HG03135 (cell line): ENCODE measurements around the gene PCED1B.

Experiments used
- ATAC-seq: cut with Tn5 transposase; IDR thresholded peaks from one replicate; pipeline ENCODE4 v1.9.1; 2021; ENCODE audit warnings: mild to moderate bottlenecking, moderate library complexity; ENCODE audit not compliant: unreplicated experiment

PCED1B gene

GRCh38 chr12:47224563-47225133 lies 145.2 kb downstream of the PCED1B start:
- ATAC-seq, result no peak

DNA sequence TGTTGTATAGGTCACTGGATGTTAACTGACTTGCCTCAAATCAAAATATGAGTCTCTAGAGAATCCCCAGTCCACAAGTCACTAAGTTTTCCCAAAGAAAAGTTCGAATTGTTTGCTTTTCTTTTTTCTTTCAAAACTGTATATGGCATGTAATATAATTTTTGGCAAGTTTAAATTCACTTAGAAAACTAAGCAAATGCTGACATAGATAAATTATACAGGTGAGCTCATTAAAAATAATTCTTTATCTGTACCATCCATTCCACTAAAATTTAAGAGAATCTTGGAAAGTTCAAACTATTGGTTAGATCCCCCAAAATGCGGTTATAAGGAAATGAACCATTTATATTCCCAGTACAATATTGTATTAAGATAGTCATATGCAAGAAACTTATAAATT lies 145.9 kb downstream of the PCED1B start:
- ATAC-seq, result no peak

- no peak for ATAC-seq
Measured at GRCh38 chr12:47226199-47226598, 146.8 kb downstream of the PCED1B start.

DNA sequence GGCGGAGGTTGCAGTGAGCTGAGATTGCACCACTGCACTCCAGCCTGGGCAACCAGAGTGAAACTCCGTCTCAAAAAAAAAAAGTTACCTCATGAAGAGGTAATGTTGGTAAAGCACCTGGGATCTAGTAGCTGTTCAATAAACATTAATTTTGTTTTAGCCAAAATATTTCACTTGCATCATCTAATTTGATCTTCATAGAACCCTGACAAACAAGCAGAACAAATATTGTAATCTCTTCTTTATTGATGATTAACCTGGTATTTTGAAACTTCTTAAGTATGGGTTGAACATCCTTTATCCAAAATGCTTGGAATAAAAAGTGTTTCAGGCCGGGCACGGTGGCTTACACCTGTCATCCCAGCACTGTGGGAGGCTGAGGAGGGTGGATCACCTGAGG lies 149.4 kb downstream of the PCED1B start:
- ATAC-seq, result no peak

DNA sequence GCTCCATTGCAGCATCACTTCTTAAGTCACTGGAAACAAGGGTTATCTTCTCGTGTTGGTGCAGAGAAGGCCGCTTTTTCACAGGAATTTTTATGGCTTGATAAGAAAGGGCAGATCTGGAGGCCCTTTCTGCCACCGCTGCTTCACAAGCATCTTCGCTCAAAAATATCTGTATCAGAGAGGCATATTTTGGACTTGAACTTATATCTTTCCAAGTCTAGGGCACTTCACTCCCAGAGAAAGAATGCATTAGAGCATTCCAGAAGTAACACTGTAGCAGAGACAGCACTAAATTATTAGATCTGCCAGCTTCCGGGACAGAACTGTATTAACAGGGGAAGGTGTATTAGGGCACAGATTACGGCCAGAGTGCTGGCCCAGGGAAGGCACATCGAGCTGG lies 152.0 kb downstream of the PCED1B start:
- ATAC-seq, result no peak

GRCh38 chr12:47234576-47235141 lies 155.2 kb downstream of the PCED1B start:
- no peak for ATAC-seq

DNA sequence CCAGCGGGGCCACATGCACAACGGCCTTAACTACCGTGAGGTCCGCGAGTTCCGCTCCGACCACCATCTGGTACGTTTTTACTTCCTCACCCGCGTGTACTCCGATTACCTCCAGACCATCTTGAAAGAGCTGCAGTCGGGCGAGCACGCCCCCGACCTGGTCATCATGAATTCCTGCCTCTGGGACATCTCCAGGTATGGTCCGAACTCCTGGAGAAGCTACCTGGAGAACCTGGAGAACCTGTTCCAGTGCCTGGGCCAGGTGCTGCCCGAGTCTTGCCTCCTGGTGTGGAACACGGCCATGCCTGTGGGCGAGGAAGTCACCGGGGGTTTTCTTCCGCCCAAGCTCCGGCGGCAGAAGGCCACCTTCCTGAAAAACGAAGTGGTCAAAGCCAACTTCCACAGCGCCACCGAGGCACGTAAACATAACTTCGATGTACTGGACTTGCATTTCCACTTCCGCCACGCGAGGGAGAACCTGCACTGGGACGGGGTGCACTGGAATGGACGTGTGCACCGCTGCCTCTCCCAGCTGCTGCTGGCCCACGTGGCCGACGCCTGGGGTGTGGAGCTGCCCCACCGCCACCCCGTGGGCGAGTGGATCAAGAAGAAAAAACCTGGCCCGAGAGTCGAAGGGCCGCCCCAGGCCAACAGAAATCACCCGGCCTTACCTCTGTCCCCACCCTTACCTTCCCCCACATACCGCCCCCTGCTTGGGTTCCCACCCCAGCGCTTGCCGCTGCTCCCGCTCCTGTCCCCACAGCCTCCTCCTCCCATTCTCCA lies 156.0 kb downstream of the PCED1B start:
- no peak for ATAC-seq

DNA sequence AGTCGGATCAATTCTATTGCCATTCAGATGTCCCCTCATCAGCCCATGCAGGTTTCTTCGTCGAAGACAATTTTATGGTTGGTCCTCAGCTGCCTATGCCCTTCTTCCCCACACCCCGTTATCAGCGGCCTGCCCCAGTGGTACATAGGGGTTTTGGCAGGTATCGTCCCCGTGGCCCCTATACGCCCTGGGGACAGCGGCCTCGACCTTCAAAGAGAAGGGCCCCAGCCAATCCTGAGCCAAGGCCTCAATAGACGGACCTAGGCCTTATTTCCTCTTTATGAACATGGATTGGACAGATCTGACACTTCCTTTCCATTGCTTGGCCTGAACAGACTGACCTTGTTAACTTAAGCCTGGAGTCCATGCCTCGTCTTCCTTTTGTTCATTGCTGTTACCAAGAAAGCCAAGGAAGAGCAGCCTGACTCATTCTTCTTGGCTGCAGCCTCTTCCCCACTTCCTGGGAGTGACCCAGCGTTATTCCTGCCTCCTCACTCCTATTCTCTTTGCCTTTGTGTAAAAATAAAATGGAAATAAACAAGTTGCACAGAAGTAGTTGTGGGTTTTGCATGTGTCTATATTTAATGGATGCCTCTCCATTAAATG lies 156.8 kb downstream of the PCED1B start:
- no peak for ATAC-seq

DNA sequence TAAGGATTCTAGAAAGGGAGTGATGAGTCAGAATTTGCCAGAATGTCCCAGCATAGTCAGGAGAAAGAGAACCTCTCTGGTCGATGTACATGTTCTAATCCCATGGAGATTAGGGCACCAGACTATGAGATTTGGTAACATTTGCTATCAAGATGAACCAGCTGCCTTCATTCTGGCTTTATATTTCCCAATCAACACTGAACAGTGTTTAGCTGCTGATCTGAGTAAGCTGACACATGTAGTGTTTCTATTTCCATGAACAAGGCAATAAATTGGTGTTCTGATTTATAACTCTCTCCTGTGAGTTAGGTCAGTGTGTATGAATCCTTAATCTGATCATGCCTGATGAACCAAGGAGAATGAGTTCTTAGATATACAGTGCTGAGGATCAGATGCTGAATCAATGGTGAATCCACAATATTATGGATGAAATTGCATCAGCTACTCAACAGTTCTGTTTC lies 158.4 kb downstream of the PCED1B start:
- no peak for ATAC-seq

- ATAC-seq, result no peak
Measured at GRCh38 chr12:47238669-47239114, 159.3 kb downstream of the PCED1B start.

DNA sequence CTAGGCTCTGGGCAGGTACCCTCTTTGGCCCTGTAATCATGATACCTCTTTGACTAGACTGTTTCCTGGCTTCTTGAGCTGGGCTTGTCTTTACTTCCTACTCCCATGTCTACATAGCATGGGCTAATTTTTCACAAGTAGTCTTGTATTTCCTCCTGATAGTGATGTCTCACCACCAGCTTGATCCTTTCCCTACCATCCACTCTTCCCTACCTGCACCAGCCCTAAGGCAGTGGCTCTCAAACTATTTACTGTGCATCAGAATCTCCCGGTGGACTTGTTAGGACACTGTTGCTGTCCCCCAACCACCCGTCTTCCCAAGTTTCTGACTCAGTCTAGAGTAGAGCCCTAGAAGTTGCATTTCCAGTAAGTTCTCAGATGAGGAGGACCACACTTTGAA lies 163.0 kb downstream of the PCED1B start:
- no peak for ATAC-seq

DNA sequence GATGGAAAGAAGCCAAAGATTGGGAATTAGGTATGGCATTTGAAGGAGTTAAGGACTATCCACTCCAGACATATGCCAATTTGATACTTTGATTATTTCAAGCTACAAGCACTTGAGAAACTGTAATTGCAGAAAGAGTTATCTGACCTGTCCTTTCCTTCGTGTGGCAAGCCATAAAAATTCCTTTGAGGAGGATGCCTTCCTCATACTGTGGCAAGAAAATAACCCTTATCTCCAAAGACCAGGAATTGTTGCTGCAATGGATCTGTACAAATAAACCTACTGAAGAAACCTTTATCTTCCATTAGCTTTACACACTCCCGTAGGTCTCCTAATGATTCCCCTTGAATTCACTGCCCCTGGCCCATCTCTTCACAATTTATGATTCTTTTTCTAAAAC lies 165.4 kb downstream of the PCED1B start:
- ATAC-seq, result no peak

GRCh38 chr12:47245623-47246022 lies 166.2 kb downstream of the PCED1B start:
- ATAC-seq, result no peak

GRCh38 chr12:47247418-47247817 lies 168.0 kb downstream of the PCED1B start:
- no peak for ATAC-seq

GRCh38 chr12:47249082-47249481 lies 169.7 kb downstream of the PCED1B start:
- ATAC-seq, result no peak

DNA sequence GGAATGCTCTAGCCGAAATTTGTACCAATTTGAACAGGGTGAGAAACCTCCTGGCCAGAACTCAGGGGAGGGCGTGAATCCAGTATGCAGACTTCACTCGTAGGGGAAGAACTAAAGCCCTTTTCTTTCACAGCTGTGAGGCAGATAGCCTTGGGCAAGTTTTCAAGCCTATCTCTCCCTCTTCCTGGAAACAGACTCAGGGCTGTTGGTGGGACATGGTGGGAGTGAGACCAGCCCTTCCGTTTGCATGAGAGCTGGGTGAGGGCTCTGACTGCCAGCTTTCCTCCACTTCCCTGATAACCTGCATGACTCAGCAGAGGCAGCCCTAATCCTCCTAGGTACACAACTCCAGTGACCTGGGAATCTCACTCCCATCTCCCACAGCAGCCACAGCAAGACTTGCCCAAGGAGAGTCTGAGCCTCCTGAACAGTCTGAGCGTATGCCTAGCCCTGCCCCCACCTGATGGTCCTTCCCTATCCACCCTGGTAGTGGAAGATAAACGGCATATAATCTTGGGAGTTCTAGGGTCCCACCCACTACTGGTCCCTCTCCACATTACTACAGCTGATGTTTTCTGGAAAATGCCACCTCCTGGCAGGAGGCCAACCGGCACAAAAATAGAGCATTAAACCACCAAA lies 170.4 kb downstream of the PCED1B start:
- ATAC-seq, result no peak

GRCh38 chr12:47251919-47252318 lies 172.5 kb downstream of the PCED1B start:
- ATAC-seq, result no peak

DNA sequence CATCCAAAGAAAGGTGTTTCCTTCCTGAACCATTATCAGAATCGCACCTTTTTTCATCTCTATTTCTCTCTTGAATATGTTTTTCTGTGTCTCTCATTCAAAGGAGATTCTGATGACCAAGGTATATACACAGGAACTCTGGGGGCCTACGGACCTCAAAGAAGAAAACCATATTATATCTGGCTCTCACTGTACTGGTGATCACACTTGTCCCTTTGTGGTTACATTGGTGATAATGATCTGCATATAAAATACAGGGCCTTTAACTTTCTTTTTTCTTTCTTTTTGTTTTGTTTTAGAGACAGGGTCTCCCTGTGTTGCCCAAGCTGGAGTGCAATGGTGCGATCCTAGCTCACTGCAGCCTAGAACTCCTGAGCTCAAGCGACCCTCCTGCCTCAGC lies 185.5 kb downstream of the PCED1B start:
- no peak for ATAC-seq

DNA sequence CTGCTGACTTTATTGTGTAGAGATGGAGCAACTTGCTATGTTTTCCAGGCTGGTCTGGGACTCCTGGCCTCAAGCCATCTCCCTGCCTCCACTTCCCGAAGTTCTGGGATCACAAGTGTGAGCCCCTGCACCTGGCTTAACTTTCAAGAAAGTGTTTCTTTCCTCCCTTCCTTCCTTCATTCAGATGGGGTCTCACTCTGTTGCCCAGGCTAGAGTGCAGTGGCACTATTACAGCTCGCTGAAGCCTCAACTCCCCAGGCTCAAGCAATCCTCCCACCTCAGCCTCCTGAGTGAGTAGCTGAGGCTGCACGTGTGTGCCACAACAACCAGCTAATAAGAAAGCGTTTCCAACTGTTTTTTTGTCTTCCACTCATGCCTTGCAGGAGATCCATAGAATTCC lies 186.0 kb downstream of the PCED1B start:
- ATAC-seq, result no peak

- no peak for ATAC-seq
Measured at GRCh38 chr12:47267571-47267970, 188.2 kb downstream of the PCED1B start.
